GM12872 (cell line): Measurements from ENCODE around the gene PHF23.

Source experiments
- CTCF ChIP-seq: IDR thresholded peaks from 3 replicates; pipeline ENCODE4 v1.5.1; 2011; ENCODE audit warnings: low read depth, mild to moderate bottlenecking, low read length, moderate library complexity; ENCODE audit not compliant: insufficient read depth

Gene PHF23

DNA sequence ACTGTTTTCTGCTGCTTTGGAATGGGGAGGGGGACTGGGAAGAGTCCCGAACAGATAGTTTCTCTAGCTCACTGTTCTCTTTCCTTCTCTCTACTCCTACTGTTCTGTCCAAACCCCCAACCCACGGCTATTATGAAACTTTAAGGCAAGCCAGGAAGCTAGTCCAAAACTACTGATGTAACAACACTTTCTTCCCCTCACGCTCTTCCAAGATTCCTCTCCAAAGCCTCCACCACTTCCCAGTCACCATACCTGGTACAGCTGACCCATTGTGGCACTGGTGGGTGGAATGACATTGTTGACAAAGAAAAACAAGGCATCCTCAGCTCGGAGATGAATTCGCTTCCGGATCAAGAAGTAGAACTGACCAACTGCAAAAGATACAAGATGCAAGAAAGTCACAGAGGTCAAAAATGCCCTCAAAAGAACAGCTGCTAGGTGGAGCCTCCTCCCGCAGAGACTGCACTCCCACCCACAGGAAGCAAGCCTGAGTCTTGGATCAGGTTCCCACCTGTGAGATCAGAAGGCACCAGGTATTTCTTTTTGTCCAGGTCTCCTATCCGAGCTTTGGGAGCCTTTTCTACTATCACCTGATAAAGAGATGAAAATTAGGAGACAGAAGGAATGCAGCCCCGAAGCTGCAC is 2.0 kb upstream of the PHF23 start:
- no peak for TF ChIP-seq CTCF

- no peak for TF ChIP-seq CTCF
These were observed 1.1 kb upstream of the PHF23 start for GRCh38 chr17:7240375-7240774.

GRCh38 chr17:7238420-7239090 is 702 bp downstream of the PHF23 start:
- TF ChIP-seq CTCF = no peak

- no peak for TF ChIP-seq CTCF
These were observed 1.4 kb downstream of the PHF23 start for GRCh38 chr17:7237761-7238419.

GRCh38 chr17:7237266-7237760 is 1.9 kb downstream of the PHF23 start:
- TF ChIP-seq CTCF = no peak

GRCh38 chr17:7236808-7237207 is 2.4 kb downstream of the PHF23 start:
- no peak for TF ChIP-seq CTCF
